ENCODE data around the gene NKAIN2. TPM values are rescaled to one million over a fixed set of nuclear protein-coding genes. Genes with fewer than 3 reads are reported as not detected.

Gene NKAIN2
- total and polyA plus RNA-seq, 7 donors: 0.08 to 13.5 (median 1.1) TPM

DNA sequence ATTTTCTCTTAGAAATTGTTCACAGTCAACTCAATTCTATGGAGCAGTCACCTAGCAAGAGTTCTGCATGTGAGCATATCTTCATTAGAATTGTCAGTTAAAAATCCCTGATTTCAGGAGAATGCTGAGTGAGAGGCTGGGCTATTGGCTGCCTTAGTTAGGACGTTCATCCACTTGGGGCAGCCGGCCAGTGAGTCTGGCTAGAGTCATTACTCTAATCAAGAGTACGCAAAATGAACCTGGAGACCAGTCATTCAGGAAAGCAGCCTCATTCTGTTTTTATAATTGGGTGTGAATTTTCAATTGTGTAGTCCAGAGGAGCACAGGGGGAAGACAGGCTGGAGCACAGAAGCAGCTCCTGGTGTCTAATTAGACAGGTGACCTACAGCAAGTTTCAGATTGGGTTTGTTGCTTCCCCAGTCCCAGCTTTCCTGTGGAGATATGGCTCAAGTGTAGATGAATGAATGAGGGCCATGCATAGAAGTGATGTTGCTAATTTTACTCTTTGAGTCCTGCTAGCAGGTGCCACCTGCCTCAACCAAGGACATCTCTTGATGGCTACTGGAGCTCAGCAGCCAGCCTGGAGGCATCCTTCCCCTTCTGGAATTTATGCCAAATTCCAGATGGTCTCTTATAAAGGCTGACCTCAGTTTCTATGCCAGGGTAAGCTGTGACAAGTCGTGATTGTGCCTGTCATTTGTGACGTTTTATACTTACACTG is 265.7 kb downstream of the NKAIN2 start:
- Histone ChIP-seq H3K27ac (peak overlapping the region; percentile 32), H3K4me1 (peaks cover 18% of the 10 kb centered on the region), H3K4me3 (no peak overlapping the region), H3K9me3 (peaks cover 4% of the 10 kb centered on the region), H3K36me3 (ENCODE audit: insufficient read depth in 1 of 2, low read depth in 1 of 2) (no peaks in the 10 kb centered on the region), H3K27me3 (ENCODE audit: insufficient read depth in 3 of 3, low read length in 2 of 3) (no peaks in the 10 kb centered on the region)
- intact Hi-C loops (cut with DNase I): no loop called here
- WGBS, 3 donors: 43 to 61% (median 53%) methylated on average over 5 of the region's 5 CpGs
- no peak for ATAC-seq
- no peak for DNase-seq
- no peak for TF ChIP-seq CTCF (IDR thresholded peaks at IDR 0.05)

- Histone ChIP-seq H3K4me3 (no peak overlapping the region), H3K4me1 (peaks cover 27% of the 10 kb centered on the region), H3K27me3 (ENCODE audit: insufficient read depth in 3 of 3, low read length in 2 of 3) (no peaks in the 10 kb centered on the region), H3K36me3 (ENCODE audit: insufficient read depth in 1 of 2, low read depth in 1 of 2) (no peaks in the 10 kb centered on the region), H3K27ac (peak overlapping the region; percentile 65), H3K9me3 (peaks cover 4% of the 10 kb centered on the region)
- DNase-seq (no peak), ATAC-seq (no peak)
- intact Hi-C loops (cut with DNase I): loop anchor here in 1 of 2 donors (10.0 kb wide), 1 partner anchor 268 kb away; the partner anchor contains the start of gene NKAIN2
- 71 to 73% (median 72%) methylated on average over 6 of the region's 6 CpGs for WGBS, 3 donors
- no peak for TF ChIP-seq CTCF (IDR thresholded peaks at IDR 0.05)
Measured at GRCh38 chr6:124073021-124073420, 269.4 kb downstream of the NKAIN2 start.

GRCh38 chr6:124073820-124074587 is 270.3 kb downstream of the NKAIN2 start:
- Histone ChIP-seq H3K4me3 (peak overlapping the region; percentile 48), H3K9me3 (peaks cover 4% of the 10 kb centered on the region), H3K36me3 (ENCODE audit: insufficient read depth in 1 of 2, low read depth in 1 of 2) (no peaks in the 10 kb centered on the region), H3K27me3 (ENCODE audit: insufficient read depth in 3 of 3, low read length in 2 of 3) (no peaks in the 10 kb centered on the region), H3K27ac (peak overlapping the region; percentile 65), H3K4me1 (peaks cover 32% of the 10 kb centered on the region)
- 21 to 41% (median 27%) methylated on average over 6 of the region's 6 CpGs for WGBS, 3 donors
- intact Hi-C loops (cut with DNase I): loop anchor here in 1 of 2 donors (10.0 kb wide), 1 partner anchor 269 kb away; the partner anchor contains the start of gene NKAIN2
- DNase-seq: no peak
- ATAC-seq: peak; percentile 81 to 94 (median 91)
- TF ChIP-seq CTCF (IDR thresholded peaks at IDR 0.05): no peak

DNA sequence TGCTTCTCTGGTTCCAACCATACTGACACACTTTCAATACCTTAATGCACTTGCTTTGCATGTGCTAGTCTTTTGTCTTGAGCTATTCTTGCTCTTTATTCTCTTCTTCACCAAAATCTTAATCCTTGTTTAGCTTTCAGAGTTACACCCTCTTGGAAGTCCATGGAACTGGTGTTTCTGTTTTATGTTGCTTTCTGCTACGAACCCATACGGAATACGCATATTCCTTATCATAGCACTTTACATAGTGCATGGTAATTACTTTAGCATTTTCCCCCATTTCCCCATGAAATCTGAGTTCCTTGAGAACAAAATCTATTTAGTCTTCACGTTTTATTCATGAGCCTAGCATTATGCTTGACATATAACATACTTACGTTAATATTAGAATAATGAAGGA is 270.9 kb downstream of the NKAIN2 start:
- no peak for DNase-seq
- Histone ChIP-seq H3K27ac (peak overlapping the region; percentile 65), H3K4me1 (peaks cover 32% of the 10 kb centered on the region), H3K27me3 (ENCODE audit: insufficient read depth in 3 of 3, low read length in 2 of 3) (no peaks in the 10 kb centered on the region), H3K4me3 (peak overlapping the region; percentile 48), H3K36me3 (ENCODE audit: insufficient read depth in 1 of 2, low read depth in 1 of 2) (no peaks in the 10 kb centered on the region), H3K9me3 (peaks cover 4% of the 10 kb centered on the region)
- 86 to 92% (median 87%) methylated on average over 5 of the region's 5 CpGs for WGBS, 3 donors
- intact Hi-C loops (cut with DNase I): loop anchor here in 1 of 2 donors (10.0 kb wide), 1 partner anchor 270 kb away; the partner anchor contains the start of gene NKAIN2
- TF ChIP-seq CTCF (IDR thresholded peaks at IDR 0.05): no peak
- no peak for ATAC-seq
